Spinal cord (tissue), 10 donors: Measurements from ENCODE around the gene ZFAND2A. TPM values are rescaled to one million over a fixed set of nuclear protein-coding genes. Genes with fewer than 3 reads are reported as not detected.
"Not testable (repeated sequence)": the region's sequence is repeated elsewhere in the genome, so short reads cannot be mapped to it uniquely, and the experiment has no call there.

Experiments
- DNase-seq, 6 donors: peaks; one replicate each; pipeline versions ENCODE4 v3.0.0 to v3.0.0-alpha.2; 2013 to 2015; ENCODE audit warnings: low spot score in 6 of 6, low read depth in 4 of 6
- H3K27ac ChIP-seq: one replicate; pipeline ENCODE4 v1.5.1; 2013; ENCODE audit warnings: low read depth, low read length, control low read depth
- H3K27me3 ChIP-seq: one replicate; pipeline ENCODE4 v1.6.1; 2013; ENCODE audit warnings: low read length; ENCODE audit not compliant: control insufficient read depth, insufficient read depth
- H3K36me3 ChIP-seq: one replicate; pipeline ENCODE4 v1.6.1; 2013; ENCODE audit warnings: low read length; ENCODE audit not compliant: control insufficient read depth, insufficient read depth
- H3K4me1 ChIP-seq: one replicate; pipeline ENCODE4 v1.6.1; 2013; ENCODE audit warnings: low read length; ENCODE audit not compliant: control insufficient read depth, insufficient read depth
- H3K4me3 ChIP-seq: one replicate; pipeline ENCODE4 v1.5.1; 2013; ENCODE audit warnings: low read depth, low read length, control low read depth
- H3K9me3 ChIP-seq: one replicate; pipeline ENCODE4 v1.6.1; 2013; ENCODE audit warnings: low read length; ENCODE audit not compliant: control insufficient read depth, insufficient read depth
- WGBS: methylation state at CpG from one replicate; pipeline ENCODE4 v1.1.5; 2013; ENCODE audit warnings: missing lambda C conversion rate; ENCODE audit not compliant: insufficient coverage; 5-methylcytosine and 5-hydroxymethylcytosine counted together
- polyA plus RNA-seq, 2 donors: library from polyadenylated mRNA; unstranded; fragments of 120-200 nt; gene quantifications; one replicate each; pipeline ENCODE4 v1.2.1, GENCODE V29; 2013; ENCODE audit not compliant: insufficient read length in 2 of 2
- total RNA-seq, 2 donors: library from RNA; depleted of rRNA in 1 of 2; stranded (reverse); fragments of 120-200 nt in 1 of 2; fragments of >200 nt in 1 of 2; gene quantifications; one replicate each; pipeline versions ENCODE4 v1.2.3 to v1.2.4, GENCODE V29; 2013 to 2014
- donor health status: healthy.

Gene ZFAND2A
- total and polyA plus RNA-seq, 4 donors: 29.8 to 58.0 (median 43.6) TPM

DNA sequence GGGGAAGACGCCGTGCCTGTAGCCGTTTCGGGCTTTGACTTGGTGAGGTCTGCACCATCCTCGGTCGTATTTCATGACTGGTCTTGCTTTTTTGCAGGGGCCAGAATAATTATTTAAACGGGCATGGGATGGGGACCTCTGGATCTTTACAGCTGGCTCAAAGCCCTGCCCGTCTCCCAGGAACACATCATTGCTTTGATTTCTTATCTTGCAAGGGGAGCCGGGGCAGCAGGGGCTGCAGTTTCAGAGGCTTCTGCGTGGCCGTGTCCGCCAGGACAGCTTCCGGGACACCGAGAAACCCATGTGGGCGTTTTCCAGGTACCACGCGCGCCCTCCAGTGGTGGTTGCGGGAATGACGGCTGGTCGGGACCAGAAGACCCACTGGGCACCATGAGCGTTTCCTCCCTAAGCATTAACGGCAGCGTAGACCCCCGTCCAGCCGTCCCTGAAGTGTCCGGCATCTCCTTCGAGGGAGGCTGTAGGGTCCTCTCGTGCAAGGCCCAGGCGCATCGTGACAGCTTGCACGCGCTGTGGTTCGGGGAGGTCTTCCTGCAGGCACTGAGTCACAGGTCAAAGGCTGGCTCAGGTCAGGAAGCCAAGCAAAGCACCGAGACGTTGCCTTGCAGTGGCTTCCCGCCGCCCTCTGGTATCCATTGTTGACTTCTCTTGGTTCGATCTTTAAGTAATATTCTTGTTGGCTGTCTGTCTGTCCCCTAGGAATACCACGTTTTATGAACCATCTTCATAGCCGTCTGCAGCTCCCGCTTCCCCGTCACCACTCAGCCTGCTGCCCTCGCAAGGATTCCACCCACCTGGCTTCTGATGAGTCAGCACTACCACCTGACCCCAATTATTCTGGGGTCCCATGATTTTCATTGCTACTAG is 16.2 kb upstream of the ZFAND2A start:
- Histone ChIP-seq H3K36me3 (no peaks in the 10 kb centered on the region), H3K4me3 (no peak overlapping the region), H3K4me1 (peaks cover 10% of the 10 kb centered on the region), H3K27me3 (no peaks in the 10 kb centered on the region), H3K9me3 (peaks cover 2% of the 10 kb centered on the region), H3K27ac (no peak overlapping the region)
- 22% methylated on average over 43 of the region's 44 CpGs for WGBS
- DNase-seq: peak in 2 of 6 donors; percentile 75 to 89

DNA sequence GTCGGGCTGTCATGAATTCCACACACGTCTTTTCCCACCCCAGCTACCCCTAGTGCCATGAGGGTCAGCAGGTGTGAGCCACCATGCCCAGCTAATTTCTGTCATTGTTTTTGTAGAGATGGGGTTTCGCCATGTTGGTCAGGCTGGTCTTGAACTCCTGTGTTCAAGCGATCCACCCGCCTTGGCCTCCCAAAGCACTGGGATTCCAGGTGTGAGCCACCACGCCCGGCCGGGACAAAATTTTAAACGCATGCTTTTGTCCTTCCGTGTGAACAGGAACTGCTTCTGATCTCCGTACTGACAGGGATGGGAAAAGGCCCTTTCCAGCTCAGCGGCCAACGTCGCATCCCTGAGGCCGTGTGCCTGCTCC is 15.6 kb upstream of the ZFAND2A start:
- no peak for DNase-seq
- WGBS: 89% methylated on average over 13 of the region's 15 CpGs
- H3K4me1 ChIP-seq: peaks cover 10% of the 10 kb centered on the region
- no peak overlapping the region for H3K27ac ChIP-seq
- no peaks in the 10 kb centered on the region for H3K27me3 ChIP-seq
- H3K36me3 ChIP-seq: no peaks in the 10 kb centered on the region
- no peak overlapping the region for H3K4me3 ChIP-seq
- peaks cover 2% of the 10 kb centered on the region for H3K9me3 ChIP-seq

DNA sequence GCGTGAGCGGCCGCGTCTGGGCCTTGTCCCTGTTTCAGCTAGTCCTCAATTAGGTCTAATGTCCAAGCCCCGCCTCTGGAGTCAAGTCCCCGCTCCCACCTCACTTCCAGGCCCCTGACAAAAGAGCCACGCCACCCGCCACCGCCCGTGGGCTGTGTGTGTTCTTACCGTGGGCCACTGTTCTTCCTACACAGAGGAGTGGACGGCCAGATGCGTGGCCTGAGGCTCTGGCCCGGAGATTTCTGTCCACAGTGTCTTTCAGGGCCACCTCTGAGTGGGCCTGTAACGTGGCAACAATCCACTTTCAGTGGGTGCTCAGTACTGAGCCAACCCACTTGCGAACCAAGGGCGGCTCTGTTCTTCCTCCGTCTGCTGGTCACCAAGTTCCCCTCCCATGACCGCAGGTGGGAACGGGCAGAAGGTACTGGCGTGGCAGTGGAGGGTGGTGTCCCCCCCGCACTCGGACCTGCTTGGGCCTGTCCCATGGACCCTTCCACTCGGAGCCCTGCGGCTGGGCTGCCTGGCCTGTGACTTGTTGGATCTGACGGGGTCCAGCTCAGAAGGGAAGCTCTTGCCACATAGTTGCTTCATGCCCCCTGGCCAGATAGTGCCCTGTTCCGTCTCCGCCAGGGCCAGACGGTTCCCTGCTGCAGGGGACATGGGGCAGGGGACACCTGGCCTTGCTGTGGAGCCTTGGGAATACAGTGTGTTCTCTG is 15.0 kb upstream of the ZFAND2A start:
- H3K9me3 ChIP-seq: peaks cover 2% of the 10 kb centered on the region
- 96% methylated on average over 29 of the region's 29 CpGs for WGBS
- H3K27ac ChIP-seq: no peak overlapping the region
- H3K27me3 ChIP-seq: no peaks in the 10 kb centered on the region
- H3K4me1 ChIP-seq: peaks cover 11% of the 10 kb centered on the region
- DNase-seq: no peak
- no peaks in the 10 kb centered on the region for H3K36me3 ChIP-seq
- H3K4me3 ChIP-seq: no peak overlapping the region

DNA sequence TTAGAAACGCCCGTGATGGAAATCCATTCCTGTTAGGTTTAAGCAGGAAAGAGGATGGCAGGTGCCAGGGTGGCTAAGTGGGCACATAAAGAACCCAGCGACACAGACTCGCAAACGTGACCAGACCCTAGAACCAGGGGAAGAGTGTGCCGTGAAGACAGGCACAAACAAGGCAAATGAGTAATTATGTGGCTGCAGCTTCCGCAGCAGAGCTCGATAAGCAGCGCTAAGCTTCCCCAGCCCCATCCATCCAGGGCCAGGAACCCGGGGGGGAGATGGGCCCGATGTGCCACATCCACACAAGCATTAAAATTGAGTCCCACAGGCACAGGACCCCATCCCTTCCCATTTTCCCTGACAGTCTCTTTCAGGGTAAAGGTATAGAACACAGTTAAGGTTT is 14.0 kb upstream of the ZFAND2A start:
- H3K27ac ChIP-seq: no peak overlapping the region
- H3K27me3 ChIP-seq: no peaks in the 10 kb centered on the region
- no peak overlapping the region for H3K4me3 ChIP-seq
- peaks cover 2% of the 10 kb centered on the region for H3K9me3 ChIP-seq
- WGBS: 72% methylated on average over 7 of the region's 11 CpGs
- no peaks in the 10 kb centered on the region for H3K36me3 ChIP-seq
- peak in 1 of 6 donors; percentile 52 for DNase-seq
- H3K4me1 ChIP-seq: peaks cover 21% of the 10 kb centered on the region

DNA sequence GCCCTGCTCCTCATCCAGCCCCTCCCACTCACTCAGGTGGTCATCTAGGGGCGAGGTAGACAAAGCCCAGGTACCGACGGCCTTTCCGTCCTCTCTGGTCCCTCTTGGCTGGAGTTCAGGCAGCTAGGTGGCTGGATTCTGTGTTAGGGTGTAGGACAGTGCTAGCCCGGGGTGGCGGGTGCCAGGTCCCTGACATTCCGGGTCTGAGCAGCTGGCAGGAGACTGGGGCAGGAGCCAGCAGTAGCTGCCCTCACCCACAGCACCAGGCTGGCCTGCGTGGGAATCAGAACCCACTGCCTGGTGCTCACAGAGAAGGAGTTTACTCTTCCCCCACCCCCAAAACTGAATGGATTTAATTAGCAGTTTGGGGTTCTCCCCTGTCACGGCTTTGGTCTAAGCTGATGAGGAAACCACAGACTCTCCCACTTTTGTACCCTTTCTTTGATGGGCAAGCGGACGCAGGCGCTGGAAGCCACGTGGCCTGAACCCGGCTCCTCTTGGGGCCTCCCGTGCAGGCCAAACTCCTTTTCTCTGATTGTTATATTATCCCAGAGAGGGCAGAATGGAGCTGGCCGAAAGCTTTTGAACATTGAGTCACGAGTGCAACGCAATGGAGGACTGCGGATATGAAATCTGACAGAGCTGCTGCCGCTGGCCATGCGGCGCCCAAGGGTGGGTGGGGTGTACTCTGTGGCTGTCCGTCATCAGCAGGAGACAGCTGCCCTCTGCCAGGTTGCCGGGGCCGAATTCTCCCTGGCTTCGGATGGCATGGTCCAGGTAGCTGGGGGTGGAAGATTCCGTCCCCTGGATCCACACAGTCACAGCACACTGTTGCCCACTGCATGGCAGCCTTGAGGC is 12.9 kb upstream of the ZFAND2A start:
- Histone ChIP-seq H3K27ac (no peak overlapping the region), H3K27me3 (no peaks in the 10 kb centered on the region), H3K9me3 (no peaks in the 10 kb centered on the region), H3K36me3 (no peaks in the 10 kb centered on the region), H3K4me1 (peaks cover 21% of the 10 kb centered on the region), H3K4me3 (no peak overlapping the region)
- WGBS: 84% methylated on average over 14 of the region's 27 CpGs
- DNase-seq: no peak

DNA sequence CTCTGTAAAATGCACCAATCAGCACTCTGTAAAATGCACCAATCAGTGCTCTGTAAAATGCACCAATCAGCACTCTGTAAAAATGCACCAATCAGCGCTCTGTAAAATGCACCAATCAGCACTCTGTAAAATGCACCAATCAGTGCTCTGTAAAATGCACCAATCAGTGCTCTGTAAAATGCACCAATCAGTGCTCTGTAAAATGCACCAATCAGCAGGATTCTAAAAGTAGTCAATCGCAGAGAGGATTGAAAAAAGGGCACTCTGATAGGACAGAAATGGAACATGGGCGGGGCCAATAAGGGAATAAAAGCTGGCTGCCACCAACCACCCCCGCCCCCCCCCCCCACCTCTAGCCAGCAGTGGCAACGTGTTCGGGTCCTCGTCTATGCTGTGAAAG is 11.5 kb upstream of the ZFAND2A start:
- WGBS: 58% methylated on average over 2 of the region's 7 CpGs
- not testable (repeated sequence) for H3K36me3 ChIP-seq, H3K4me3 ChIP-seq, DNase-seq, H3K27ac ChIP-seq, H3K27me3 ChIP-seq, H3K9me3 ChIP-seq
- peaks cover 20% of the 10 kb centered on the region for H3K4me1 ChIP-seq

DNA sequence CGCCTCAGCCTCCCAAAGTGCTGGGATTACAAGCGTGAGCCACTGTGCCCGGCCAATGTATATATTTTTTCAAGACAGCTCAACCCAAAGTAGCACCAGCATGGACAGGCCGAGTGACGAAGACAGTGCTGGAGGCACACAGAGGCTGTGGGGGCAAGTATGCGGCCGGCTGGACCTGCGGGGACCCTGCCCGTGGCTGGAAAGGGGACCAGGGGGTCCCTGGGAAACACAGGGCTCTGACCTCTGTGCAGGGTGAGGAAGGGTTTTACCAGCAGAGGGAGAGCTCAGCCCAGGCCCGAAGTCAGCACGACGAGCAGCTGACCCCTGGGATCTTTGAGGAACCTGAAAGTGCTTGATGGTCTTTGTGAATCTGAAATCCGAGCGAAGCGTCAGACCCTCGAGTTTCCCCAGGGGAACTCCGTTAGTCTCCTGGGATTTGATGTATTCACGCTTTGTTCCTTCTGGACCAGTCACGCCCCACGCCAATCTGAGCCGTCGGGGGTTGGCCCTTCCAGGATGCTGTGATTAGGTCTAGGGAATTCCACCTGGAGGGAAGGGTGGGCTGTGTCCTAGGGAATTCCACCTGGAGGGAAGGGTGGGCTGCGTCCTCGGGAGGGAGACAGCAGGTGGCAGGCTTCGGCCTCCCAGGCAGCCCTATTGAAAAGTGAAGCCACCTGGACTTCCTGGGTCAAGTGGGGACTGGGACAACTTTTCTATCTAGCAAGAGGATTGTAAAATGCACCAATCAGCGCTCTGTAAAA is 10.9 kb upstream of the ZFAND2A start:
- 89% methylated on average over 24 of the region's 26 CpGs for WGBS
- no peaks in the 10 kb centered on the region for H3K9me3 ChIP-seq
- no peaks in the 10 kb centered on the region for H3K27me3 ChIP-seq
- DNase-seq: no peak
- peaks cover 15% of the 10 kb centered on the region for H3K4me1 ChIP-seq
- H3K4me3 ChIP-seq: no peak overlapping the region
- no peak overlapping the region for H3K27ac ChIP-seq
- peaks cover 4% of the 10 kb centered on the region for H3K36me3 ChIP-seq

DNA sequence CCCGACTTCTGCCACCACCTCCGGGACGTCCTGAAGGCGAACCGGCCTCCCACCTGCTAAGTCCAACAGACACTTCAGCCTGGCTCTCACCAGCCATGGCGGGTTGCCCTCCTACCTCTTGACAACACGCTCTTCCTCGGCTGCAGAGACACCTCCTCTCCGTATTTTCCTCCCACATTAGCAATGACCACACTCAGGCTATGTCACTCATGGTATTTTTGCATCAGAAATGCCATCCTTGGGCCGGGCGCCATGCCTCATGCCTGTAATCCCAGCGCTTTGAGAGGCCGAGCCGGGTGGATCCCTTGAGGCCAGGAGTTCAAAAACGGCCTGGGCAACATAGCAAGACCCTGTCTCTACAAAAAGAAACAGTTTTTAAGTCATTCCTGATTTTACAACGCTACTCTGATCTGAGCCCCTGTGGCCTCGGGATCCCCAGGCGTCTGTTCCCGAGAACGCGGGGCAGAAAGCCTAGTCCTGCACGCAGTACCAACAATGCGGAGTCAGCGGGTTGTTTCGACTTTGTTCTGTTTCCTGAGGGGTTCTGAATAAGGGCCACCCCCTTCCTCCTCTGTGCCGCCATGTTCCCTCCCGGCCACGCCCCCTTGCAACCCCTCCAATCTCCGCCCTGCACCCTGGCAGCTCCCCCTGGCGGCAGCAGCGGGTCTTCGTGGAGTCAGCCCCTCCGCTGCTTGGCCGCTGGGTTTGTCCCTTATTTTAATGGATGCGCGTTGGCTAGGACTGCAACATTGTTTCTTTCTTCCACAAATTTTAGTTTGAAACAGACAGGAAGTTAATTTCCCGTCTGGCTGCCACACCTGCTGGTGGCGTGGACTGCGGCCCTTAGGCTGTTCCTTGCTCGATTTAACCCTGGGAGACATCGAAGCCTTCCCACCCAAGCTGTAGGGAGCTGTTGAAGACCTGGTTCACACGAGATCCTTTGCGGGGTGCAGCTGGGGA is 9.7 kb upstream of the ZFAND2A start:
- Histone ChIP-seq H3K27me3 (no peaks in the 10 kb centered on the region), H3K36me3 (peaks cover 11% of the 10 kb centered on the region), H3K4me1 (peaks cover 11% of the 10 kb centered on the region), H3K9me3 (no peaks in the 10 kb centered on the region), H3K4me3 (peak overlapping the region; percentile 32), H3K27ac (no peak overlapping the region)
- WGBS: 54% methylated on average over 40 of the region's 43 CpGs
- DNase-seq: peak in 4 of 6 donors; percentile 37 to 83 (median 58)
